AG08396 (cell line): Measurements from ENCODE around the gene PLA2G2F.

Experiments used
- DNase-seq: peaks from one replicate; pipeline ENCODE4 v3.0.0; 2012; ENCODE audit warnings: low spot score, mixed read lengths

Gene PLA2G2F

GRCh38 chr1:20142001-20142710 is 3.0 kb downstream of the PLA2G2F start:
- DNase-seq: no peak

GRCh38 chr1:20143318-20143717 is 4.2 kb downstream of the PLA2G2F start:
- no peak for DNase-seq

- peak; percentile 1 for DNase-seq
Measured at GRCh38 chr1:20143734-20144565, 4.8 kb downstream of the PLA2G2F start.

- no peak for DNase-seq
Measured at GRCh38 chr1:20147846-20148570, 8.9 kb downstream of the PLA2G2F start.

- no peak for DNase-seq
Measured at GRCh38 chr1:20148571-20149500, 9.7 kb downstream of the PLA2G2F start.

GRCh38 chr1:20149601-20150325 is 10.6 kb downstream of the PLA2G2F start:
- no peak for DNase-seq

- DNase-seq: no peak
Measured at GRCh38 chr1:20150326-20150705, 11.2 kb downstream of the PLA2G2F start.

- DNase-seq: no peak
Measured at GRCh38 chr1:20150969-20151368, 11.8 kb downstream of the PLA2G2F start.

GRCh38 chr1:20151906-20152598 is 12.9 kb downstream of the PLA2G2F start:
- DNase-seq: peak; percentile 92

GRCh38 chr1:20152599-20152930 is 13.4 kb downstream of the PLA2G2F start:
- DNase-seq: no peak

- DNase-seq: no peak
Measured at GRCh38 chr1:20153000-20153418, 13.9 kb downstream of the PLA2G2F start.

- no peak for DNase-seq
Measured at GRCh38 chr1:20154301-20154831, 15.2 kb downstream of the PLA2G2F start.

- DNase-seq: no peak
Measured at GRCh38 chr1:20158358-20159070, 19.4 kb downstream of the PLA2G2F start.

- DNase-seq: no peak
Measured at GRCh38 chr1:20160034-20160433, 20.9 kb downstream of the PLA2G2F start.

GRCh38 chr1:20164694-20165202 is 25.6 kb downstream of the PLA2G2F start:
- DNase-seq: peak; percentile 48

GRCh38 chr1:20165522-20165951 is 26.4 kb downstream of the PLA2G2F start:
- peak; percentile 39 for DNase-seq

- no peak for DNase-seq
Measured at GRCh38 chr1:20166051-20166450, 26.9 kb downstream of the PLA2G2F start.

GRCh38 chr1:20167126-20167525 is 28.0 kb downstream of the PLA2G2F start:
- DNase-seq: no peak
